Superior temporal gyrus (tissue), 1 donor: ENCODE data around the gene SHISAL1.

Experiments
- DNase-seq: peaks from one replicate; pipeline ENCODE4 v3.0.0-alpha.2; 2016; ENCODE audit errors: extremely low spot score

Gene SHISAL1

DNA sequence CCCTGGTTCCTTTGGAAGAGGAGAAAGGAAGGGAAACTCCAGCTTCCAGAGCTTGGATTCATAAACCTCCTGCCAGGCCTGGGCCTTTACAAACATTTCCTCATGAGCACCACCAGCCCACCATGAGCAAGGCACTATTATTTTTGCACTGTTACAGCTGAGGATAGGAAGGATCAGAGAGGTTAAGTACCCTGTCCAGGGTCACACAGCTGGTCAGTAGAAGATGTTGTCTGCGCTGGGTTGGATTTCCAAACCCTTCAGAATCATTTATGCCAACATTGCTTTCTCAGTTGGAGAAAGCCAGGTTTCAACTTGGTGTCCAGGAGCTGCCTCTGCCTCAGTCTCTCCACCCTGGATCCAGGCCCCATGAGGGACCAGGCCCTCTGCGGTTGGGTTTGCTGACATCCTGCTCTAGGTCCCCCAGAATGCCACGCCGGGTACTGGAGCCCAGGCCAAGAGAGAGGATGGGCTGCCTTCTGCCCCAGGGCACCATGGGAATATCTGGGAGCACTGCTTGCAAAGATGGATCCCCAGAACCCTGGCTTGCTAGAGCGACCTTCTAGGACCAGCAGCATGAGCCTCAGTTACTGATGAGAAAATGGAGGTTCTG is 29.7 kb upstream of the SHISAL1 start:
- DNase-seq: no peak

DNA sequence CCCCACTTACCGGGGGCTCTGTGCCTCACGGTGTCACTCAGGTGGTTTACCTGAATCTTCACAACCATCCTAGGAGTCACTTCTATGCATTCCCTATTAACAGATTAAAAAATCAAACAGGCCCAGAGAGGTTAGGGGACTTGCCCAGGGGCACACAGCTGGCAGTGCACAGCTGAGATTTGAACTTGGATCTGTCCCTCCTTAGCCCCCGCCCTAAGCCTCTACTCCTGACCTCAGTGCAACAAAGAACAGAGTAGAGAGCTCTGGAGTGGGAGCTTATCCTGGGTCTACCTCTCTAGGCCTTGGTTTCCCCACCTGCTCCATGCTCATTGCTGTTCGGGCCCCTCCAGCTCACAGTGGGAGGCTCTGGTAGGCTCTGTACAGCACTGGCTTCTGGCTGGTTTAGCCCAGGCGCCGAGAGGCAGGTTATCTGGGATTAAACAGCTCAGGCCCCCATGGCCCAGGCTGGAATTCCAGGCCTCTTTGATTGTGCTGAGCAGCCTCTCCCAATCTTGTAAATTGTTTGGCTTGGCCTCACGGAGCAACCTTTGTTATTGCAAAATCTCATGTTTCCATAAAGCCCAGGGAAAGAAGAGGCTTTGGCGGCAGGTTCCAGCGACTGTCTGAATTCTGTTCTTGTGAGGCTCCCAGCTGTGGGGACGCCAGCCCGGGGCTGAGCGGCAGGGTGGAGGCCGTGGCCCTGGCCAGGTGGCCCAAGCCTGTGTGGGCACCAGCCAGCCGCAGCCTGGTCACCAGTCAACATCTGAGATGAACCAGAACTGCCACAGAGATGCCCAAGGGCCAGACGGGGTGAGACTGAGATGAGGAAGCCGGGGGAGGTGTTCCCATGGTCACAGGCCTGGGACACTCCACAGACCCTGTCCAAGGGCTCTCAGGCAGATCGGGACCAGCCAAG is 28.9 kb upstream of the SHISAL1 start:
- DNase-seq: no peak

DNA sequence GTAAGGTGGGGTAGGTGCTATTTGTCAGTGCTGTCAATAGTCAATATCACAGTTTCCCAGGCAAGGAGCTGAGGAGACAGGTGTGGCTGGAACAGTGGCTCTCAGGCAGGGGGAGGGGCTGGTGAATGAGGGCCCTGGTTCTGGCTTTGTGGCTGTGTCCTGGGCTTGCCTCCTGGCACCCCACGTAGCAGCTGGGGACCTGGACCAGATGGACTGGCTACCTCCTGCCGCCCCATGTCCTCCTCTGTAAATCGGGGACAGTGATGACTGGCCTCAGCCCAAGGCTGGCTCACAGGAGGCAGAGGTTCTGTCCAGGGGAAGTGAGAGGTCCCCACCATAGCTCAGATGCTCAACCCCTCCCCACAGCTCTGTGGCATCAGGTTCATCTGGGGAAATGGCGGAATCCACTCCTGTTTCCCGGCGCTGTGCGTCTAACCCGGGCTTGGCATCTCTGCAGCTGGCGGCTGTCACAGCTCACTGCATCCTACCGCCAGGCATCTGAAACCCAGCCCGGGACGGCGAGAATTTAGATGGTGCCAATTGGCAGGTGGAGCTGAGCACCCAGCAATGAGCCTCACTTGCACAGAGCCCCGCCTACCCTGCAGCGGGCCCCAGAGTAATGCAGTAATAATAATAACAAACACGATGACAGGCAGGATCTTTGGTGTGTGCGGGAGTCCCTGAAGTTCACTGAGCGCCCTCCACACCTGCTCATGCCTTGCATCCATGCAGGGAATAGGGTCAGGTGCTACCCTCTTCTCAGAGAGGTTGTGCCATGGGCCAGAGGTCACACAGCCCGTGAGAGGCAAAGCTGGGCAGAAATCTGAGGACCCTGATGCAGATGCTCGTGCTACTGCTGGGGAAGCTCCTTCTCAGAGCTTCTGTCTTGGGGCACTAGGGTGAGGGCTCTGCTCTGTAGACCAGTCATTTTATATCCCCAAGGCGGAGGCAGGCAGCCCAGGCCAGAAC is 27.8 kb upstream of the SHISAL1 start:
- DNase-seq: no peak

GRCh38 chr22:44338906-44339305 is 26.2 kb upstream of the SHISAL1 start:
- DNase-seq: no peak

DNA sequence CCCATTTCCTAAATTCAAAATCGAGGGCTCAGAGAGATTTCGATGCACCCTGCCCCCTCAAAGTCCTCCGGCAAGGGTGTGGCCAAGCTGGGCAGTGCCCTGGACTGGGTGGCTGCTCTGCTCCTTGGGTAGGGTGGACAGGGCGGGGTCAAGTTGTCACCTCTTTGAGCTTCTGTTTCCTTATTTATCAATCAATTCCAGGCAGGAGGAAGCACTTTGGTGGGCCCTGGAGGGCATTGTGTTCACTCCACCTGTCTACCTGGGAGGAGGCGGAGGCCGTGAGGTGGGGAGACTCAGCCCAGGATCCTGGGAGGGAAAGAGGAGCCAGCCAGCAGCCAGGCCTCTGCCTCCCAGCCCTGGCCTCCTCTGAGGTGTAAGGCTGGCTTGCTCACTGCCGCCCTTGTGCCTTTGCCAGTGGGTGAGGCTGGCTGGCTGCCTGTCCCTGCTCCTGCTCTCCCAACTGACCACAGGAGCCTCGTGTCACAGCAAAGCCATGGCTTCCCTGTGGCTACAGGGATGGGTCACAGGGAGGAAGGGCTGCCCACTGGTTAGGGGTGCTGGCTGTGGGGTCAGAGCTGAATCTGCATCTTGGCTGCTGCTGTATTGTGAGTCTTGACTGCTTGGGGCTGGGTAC is 25.5 kb upstream of the SHISAL1 start:
- DNase-seq: no peak

DNA sequence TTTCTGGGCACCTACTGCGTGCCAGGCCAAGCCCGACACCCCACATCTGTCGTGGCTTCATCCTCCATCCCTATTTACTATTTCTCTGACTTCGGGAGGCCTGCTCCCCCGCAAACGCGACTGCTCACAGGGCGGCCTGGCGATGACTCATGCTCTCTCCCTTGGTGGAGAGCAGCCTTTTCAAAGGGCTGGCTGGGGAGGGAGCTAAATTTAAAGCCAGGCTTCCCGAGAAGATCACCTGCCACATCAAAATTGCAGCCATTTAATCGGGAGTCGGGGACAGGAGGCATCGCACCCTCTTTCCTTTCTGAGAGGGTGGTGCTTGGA is 24.9 kb upstream of the SHISAL1 start:
- DNase-seq: peak; percentile 45

DNA sequence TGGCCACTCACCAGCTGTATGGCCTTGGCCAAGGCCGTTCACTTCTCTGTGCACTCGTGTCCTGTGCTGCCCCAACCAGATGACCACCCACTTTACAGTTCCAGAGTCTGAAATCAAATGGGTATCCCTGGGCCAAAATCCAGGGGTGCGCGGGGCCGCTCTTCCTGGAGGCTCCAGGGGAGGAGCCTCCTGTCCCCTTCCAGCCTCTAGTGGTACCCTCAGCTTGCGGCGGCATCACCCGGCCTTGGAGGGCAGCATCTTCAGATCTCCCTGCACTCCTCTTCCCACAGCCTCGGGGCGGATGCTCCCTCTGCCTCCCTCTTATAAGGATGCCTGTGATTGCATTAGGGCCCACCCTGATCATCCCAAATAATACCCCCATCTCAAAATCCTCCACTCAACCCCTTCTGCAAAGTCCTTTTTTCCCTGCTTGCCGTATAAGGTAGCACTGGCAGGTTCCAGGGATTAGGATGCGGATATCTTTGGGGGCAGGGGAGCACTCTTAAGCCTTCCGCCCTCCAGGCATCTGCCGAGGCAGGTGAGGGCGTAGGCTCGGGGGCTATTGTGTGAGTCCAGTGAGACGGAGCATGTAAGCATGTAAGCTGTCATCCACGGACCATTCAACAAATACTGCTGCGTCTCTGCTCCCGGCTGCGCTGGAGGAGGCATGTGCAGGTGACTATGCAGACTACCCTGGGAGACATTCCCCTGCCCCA is 24.4 kb upstream of the SHISAL1 start:
- DNase-seq: no peak

GRCh38 chr22:44335903-44336803 is 23.4 kb upstream of the SHISAL1 start:
- no peak for DNase-seq

- DNase-seq: no peak
Observed at GRCh38 chr22:44335066-44335839, 22.5 kb upstream of the SHISAL1 start.

DNA sequence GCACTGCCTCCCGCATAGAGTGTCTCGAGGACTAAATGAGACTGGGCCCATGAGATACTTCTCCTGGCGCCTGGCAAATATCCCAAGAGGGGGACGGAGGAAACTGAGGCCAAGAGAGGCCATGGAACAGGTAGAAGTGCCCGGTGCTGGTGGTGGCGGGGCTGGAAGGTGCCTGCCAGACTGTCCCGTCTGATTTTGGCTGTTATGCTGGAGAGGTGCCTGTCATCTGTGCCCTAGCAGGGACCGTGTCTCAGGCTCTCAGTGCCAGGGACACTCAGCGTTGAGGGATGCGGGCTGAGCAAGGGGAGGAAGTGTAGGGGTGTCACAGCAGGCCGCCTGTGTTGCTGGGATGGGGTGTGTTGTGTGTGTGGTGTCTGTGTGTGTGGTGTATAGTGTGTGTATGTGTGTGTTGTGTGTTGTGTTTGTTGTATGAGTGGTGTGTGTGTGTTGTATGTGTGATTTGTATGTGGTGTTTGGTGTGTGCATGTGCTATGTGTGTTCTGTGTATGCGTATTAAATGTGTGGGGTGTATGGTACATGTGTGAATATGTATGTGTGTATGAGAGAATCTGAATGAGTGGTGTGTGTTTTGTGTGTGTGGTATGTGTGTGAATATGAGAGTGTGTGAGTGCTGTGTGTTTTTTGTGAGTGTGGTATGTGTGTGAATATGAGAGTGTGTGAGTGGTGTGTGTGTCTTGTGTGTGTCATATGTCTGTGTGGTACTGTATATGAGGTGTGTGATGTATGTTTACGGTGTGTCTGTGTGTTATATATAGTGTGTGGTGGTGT is 21.3 kb upstream of the SHISAL1 start:
- DNase-seq: no peak

DNA sequence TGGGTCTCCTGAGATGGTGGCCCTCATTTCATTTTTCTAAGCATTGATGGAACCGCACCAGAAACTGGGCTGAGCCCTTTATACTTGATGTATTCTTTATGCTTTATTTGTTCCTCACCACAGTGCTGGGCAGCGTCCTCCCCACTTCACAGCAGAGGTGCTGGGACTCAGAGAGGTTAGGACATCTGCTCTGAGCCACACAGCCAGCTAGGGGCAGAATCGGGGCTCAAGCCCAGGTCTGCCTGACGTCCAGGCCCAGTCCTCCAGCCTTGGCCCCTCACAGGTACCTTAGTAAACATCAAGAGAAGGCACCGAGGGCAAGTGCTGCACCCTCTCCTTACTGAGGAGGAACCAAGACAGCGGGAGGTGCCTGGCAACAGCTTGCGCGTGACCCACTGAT is 20.2 kb upstream of the SHISAL1 start:
- DNase-seq: no peak

GRCh38 chr22:44331881-44332714 is 19.3 kb upstream of the SHISAL1 start:
- DNase-seq: no peak

- DNase-seq: no peak
Observed at GRCh38 chr22:44330744-44331660, 18.3 kb upstream of the SHISAL1 start.

GRCh38 chr22:44330188-44330743 is 17.5 kb upstream of the SHISAL1 start:
- no peak for DNase-seq

GRCh38 chr22:44329179-44329796 is 16.5 kb upstream of the SHISAL1 start:
- no peak for DNase-seq

GRCh38 chr22:44328762-44329161 is 16.0 kb upstream of the SHISAL1 start:
- no peak for DNase-seq
